Nephron progenitor cell (in vitro differentiated cells): ENCODE data around the gene GTF2F2.

Experiments used
- DNase-seq: peaks from one replicate; pipeline ENCODE4 v3.0.0; 2021
- H3K27ac Mint-ChIP-seq: 2 replicates; pipeline ENCODE4 v1.8.0; 2021; ENCODE audit warnings: mild to moderate bottlenecking, moderate library complexity, mixed read lengths
- H3K27me3 Mint-ChIP-seq: 2 replicates; pipeline ENCODE4 v1.8.0; 2021; ENCODE audit warnings: mild to moderate bottlenecking, low read depth, mixed read lengths; ENCODE audit not compliant: poor library complexity
- H3K36me3 Mint-ChIP-seq: 2 replicates; pipeline ENCODE4 v1.8.0; 2021; ENCODE audit warnings: low read depth, mixed read lengths
- H3K4me1 Mint-ChIP-seq: 2 replicates; pipeline ENCODE4 v1.8.0; 2021; ENCODE audit warnings: mixed read lengths
- H3K4me3 Mint-ChIP-seq: 2 replicates; pipeline ENCODE4 v1.8.0; 2021; ENCODE audit warnings: mild to moderate bottlenecking, moderate library complexity, mixed read lengths
- H3K9me3 Mint-ChIP-seq: 2 replicates; pipeline ENCODE4 v1.8.0; 2021; ENCODE audit warnings: mild to moderate bottlenecking, moderate library complexity, mixed read lengths
- CTCF ChIP-seq: fragments of 200-600 bp; sonication (generic); IDR thresholded peaks from 2 replicates; pipeline ENCODE4 v1.5.0; 2021; ENCODE audit warnings: antibody characterized with exemption

Gene GTF2F2

GRCh38 chr13:45306966-45307365 lies 186.7 kb downstream of the GTF2F2 start:
- no peak for TF ChIP-seq CTCF
- peaks cover 8% of the 10 kb centered on the region for H3K27me3 Mint-ChIP-seq
- no peaks in the 10 kb centered on the region for H3K9me3 Mint-ChIP-seq
- DNase-seq = no peak
- H3K4me1 Mint-ChIP-seq = peaks cover 29% of the 10 kb centered on the region
- H3K27ac Mint-ChIP-seq = no peak overlapping the region
- H3K36me3 Mint-ChIP-seq = no peaks in the 10 kb centered on the region
- H3K4me3 Mint-ChIP-seq = no peak overlapping the region

- no peak overlapping the region for H3K27ac Mint-ChIP-seq
These were observed 190.2 kb downstream of the GTF2F2 start for GRCh38 chr13:45310341-45311131.

GRCh38 chr13:45314822-45315221 lies 194.5 kb downstream of the GTF2F2 start:
- Mint-ChIP-seq H3K27ac (no peak overlapping the region), H3K27me3 (peaks cover 17% of the 10 kb centered on the region), H3K9me3 (no peaks in the 10 kb centered on the region), H3K4me1 (peaks cover 34% of the 10 kb centered on the region), H3K4me3 (no peak overlapping the region), H3K36me3 (no peaks in the 10 kb centered on the region)
- TF ChIP-seq CTCF = no peak
- no peak for DNase-seq

More at GRCh38 chr13:45310341-45311131, 190.2 kb downstream of the GTF2F2 start:
- no peak for DNase-seq
- H3K27me3 Mint-ChIP-seq = peaks cover 17% of the 10 kb centered on the region
- no peak for TF ChIP-seq CTCF
- no peaks in the 10 kb centered on the region for H3K36me3 Mint-ChIP-seq
- H3K4me1 Mint-ChIP-seq = peaks cover 26% of the 10 kb centered on the region
- H3K4me3 Mint-ChIP-seq = peak overlapping the region; percentile 91
- H3K9me3 Mint-ChIP-seq = no peaks in the 10 kb centered on the region

- no peak overlapping the region for H3K4me3 Mint-ChIP-seq
- H3K4me1 Mint-ChIP-seq = peaks cover 31% of the 10 kb centered on the region
- H3K27ac Mint-ChIP-seq = no peak overlapping the region
- H3K36me3 Mint-ChIP-seq = no peaks in the 10 kb centered on the region
- peaks cover 17% of the 10 kb centered on the region for H3K27me3 Mint-ChIP-seq
- no peaks in the 10 kb centered on the region for H3K9me3 Mint-ChIP-seq
- no peak for DNase-seq
- TF ChIP-seq CTCF = no peak
These were observed 195.3 kb downstream of the GTF2F2 start for GRCh38 chr13:45315520-45316167.

- peaks cover 24% of the 10 kb centered on the region for H3K4me1 Mint-ChIP-seq
- no peak overlapping the region for H3K4me3 Mint-ChIP-seq
- H3K27me3 Mint-ChIP-seq = peaks cover 11% of the 10 kb centered on the region
- peak overlapping the region; percentile 94 for H3K27ac Mint-ChIP-seq
- H3K36me3 Mint-ChIP-seq = no peaks in the 10 kb centered on the region
- no peaks in the 10 kb centered on the region for H3K9me3 Mint-ChIP-seq
- DNase-seq = no peak
- no peak for TF ChIP-seq CTCF
These were observed 196.0 kb downstream of the GTF2F2 start for GRCh38 chr13:45316338-45316737.

GRCh38 chr13:45316996-45317395 lies 196.7 kb downstream of the GTF2F2 start:
- no peak for TF ChIP-seq CTCF
- Mint-ChIP-seq H3K4me1 (peaks cover 22% of the 10 kb centered on the region), H3K9me3 (no peaks in the 10 kb centered on the region), H3K27ac (peak overlapping the region; percentile 66), H3K4me3 (no peak overlapping the region), H3K27me3 (peaks cover 9% of the 10 kb centered on the region), H3K36me3 (no peaks in the 10 kb centered on the region)
- DNase-seq = no peak
